Body of pancreas (tissue), 4 donors: Measurements from ENCODE around the gene ANOS1.

Experiments
- CTCF ChIP-seq, 7 experiments: fragments of 450-650 bp in 4 of 7; fragments of 200-600 bp in 3 of 7; sonication (generic) in 3 of 7; IDR thresholded peaks; one replicate each; pipeline ENCODE4 v1.5.1; 2016 to 2019; ENCODE audit warnings: antibody characterized with exemption in 7 of 7
- POLR2A ChIP-seq, 3 donors: fragments of 450-650 bp; IDR thresholded peaks; one replicate each; pipeline ENCODE4 v1.6.1; 2016; ENCODE audit warnings: antibody characterized with exemption in 3 of 3, mild to moderate bottlenecking in 2 of 3

- TF ChIP-seq CTCF (IDR thresholded peaks at IDR 0.05) (no peak), POLR2A (IDR thresholded peaks at IDR 0.05) (no peak)
Observed at GRCh38 chrX:8737883-8738282, 5.9 kb upstream of the ANOS1 start.
